Measurements from ENCODE around the gene FBXO45.

DNA sequence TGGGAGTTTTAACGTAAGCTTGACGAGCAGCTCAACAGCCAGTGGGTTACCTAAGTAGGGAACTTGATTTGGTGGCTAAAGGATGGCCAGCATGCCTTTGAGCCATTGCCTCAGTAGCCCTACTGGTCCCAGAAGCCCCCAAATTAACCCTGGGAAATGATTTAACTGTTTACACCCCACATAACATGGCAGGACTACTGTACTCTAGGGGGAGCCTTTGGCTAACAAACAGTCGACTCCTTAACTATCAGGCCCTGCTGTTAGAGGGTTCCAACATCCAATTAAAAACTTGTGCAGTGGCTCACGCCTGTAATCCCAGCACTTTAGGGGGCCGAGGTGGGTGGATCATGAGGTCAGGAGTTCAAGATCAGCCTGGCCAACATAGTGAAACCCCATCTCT lies 43.9 kb upstream of the FBXO45 start:
- TF ChIP-seq POLR2AphosphoS2 (conservative IDR thresholded peaks at IDR 0.05; ENCODE audit: low read length): no peak
- TF ChIP-seq, protein P1, sequence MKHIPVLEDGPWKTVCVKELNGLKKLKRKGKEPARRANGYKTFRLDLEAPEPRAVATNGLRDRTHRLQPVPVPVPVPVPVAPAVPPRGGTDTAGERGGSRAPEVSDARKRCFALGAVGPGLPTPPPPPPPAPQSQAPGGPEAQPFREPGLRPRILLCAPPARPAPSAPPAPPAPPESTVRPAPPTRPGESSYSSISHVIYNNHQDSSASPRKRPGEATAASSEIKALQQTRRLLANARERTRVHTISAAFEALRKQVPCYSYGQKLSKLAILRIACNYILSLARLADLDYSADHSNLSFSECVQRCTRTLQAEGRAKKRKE (CRISPR knock-in tag; IDR thresholded peaks at IDR 0.05; ENCODE audit: low read depth): no peak
- no peak for TF ChIP-seq CBX2 (IDR thresholded peaks at IDR 0.05; ENCODE audit: borderline replicate concordance, low read depth)
- TF ChIP-seq CTCF (IDR thresholded peaks at IDR 0.05): no peak
- TF ChIP-seq, protein P2, sequence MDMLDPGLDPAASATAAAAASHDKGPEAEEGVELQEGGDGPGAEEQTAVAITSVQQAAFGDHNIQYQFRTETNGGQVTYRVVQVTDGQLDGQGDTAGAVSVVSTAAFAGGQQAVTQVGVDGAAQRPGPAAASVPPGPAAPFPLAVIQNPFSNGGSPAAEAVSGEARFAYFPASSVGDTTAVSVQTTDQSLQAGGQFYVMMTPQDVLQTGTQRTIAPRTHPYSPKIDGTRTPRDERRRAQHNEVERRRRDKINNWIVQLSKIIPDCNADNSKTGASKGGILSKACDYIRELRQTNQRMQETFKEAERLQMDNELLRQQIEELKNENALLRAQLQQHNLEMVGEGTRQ (IDR thresholded peaks at IDR 0.05): no peak
- no peak for TF ChIP-seq POLR2A (IDR thresholded peaks at IDR 0.05; ENCODE audit: low read length)

Data from A549 (cell line).